AG09309 (cell line): ENCODE measurements around the gene RYR2.

Experiments
- DNase-seq: peaks from one replicate; pipeline ENCODE4 v3.0.0-alpha.2; 2010; ENCODE audit warnings: low read depth
- H3K4me3 ChIP-seq: 2 replicates; pipeline ENCODE4 v1.5.1; 2011; ENCODE audit warnings: mild to moderate bottlenecking, low read depth, low read length, moderate library complexity; ENCODE audit not compliant: control insufficient read depth
- TF ChIP-seq, protein P1 (sequence below): IDR thresholded peaks from 2 replicates; pipeline ENCODE4 v1.5.1; 2011; ENCODE audit warnings: mild to moderate bottlenecking, low read depth, low read length, inconsistent platforms; ENCODE audit not compliant: insufficient read depth, control insufficient read depth; ENCODE audit errors: missing control alignments

RYR2 gene

DNA sequence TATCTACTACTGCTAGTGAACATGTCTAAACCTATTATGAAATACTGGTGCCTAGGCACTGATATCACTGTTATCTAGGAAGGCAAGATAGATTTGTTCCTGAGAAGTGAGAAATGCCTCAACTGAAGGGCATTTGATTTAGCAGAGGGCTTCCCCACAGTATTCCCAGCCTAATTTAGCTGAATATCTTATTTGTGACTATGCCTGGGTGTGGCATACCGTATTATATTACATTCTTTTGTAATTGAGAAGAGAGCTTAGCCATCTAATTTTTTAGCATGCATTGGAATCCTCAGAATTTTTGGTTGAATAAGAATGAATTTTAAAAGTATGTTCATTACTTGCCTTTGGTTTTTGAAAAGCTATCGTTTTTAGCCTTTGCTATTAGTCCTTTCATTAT, 749.6 kb downstream of the RYR2 start:
- TF ChIP-seq, protein P1, sequence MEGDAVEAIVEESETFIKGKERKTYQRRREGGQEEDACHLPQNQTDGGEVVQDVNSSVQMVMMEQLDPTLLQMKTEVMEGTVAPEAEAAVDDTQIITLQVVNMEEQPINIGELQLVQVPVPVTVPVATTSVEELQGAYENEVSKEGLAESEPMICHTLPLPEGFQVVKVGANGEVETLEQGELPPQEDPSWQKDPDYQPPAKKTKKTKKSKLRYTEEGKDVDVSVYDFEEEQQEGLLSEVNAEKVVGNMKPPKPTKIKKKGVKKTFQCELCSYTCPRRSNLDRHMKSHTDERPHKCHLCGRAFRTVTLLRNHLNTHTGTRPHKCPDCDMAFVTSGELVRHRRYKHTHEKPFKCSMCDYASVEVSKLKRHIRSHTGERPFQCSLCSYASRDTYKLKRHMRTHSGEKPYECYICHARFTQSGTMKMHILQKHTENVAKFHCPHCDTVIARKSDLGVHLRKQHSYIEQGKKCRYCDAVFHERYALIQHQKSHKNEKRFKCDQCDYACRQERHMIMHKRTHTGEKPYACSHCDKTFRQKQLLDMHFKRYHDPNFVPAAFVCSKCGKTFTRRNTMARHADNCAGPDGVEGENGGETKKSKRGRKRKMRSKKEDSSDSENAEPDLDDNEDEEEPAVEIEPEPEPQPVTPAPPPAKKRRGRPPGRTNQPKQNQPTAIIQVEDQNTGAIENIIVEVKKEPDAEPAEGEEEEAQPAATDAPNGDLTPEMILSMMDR, result no peak
- H3K4me3 ChIP-seq, result no peak overlapping the region
- no peak for DNase-seq

- TF ChIP-seq, protein P1, result no peak
- DNase-seq, result no peak
- H3K4me3 ChIP-seq, result no peak overlapping the region
These were observed 750.2 kb downstream of the RYR2 start for GRCh38 chr1:237792149-237792548.

DNA sequence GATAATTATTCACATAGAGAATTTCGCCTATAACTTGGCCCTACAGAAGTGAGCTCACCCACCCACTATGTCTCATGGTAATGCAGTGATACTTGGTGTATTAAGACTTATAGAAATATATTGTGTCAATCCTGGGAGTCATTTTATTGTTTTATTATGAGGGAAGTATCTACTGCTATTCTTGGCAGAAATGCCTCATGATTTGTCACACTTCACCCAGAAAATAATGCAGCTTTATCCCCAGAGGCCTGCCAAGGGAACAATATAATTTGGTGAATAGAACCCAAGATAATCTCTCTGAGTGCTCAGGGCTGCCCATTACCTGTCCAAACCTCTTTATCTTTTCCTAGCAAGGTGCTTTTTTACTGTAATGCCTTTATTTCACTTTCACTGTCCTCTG, 750.7 kb downstream of the RYR2 start:
- no peak for DNase-seq
- no peak overlapping the region for H3K4me3 ChIP-seq
- TF ChIP-seq, protein P1, result no peak

- TF ChIP-seq, protein P1, result no peak
- H3K4me3 ChIP-seq, result no peak overlapping the region
- no peak for DNase-seq
These were observed 752.1 kb downstream of the RYR2 start for GRCh38 chr1:237794071-237794470.

- H3K4me3 ChIP-seq, result no peak overlapping the region
- no peak for DNase-seq
- TF ChIP-seq, protein P1, result no peak
These were observed 753.6 kb downstream of the RYR2 start for GRCh38 chr1:237795558-237795957.

- DNase-seq, result no peak
- TF ChIP-seq, protein P1, result no peak
- H3K4me3 ChIP-seq, result no peak overlapping the region
These were observed 757.9 kb downstream of the RYR2 start for GRCh38 chr1:237799762-237800474.
